Mucosa of stomach (tissue), 1 donor: ENCODE measurements around the gene NCAPD2.
"Not testable (repeated sequence)": the region's sequence is repeated elsewhere in the genome, so short reads cannot be mapped to it uniquely, and the experiment has no call there.

Experiments used
- H3K27me3 ChIP-seq: one replicate; pipeline ENCODE4 v1.7.0; 2013; ENCODE audit warnings: mild to moderate bottlenecking, low read length; ENCODE audit not compliant: control insufficient read depth, insufficient read depth
- H3K36me3 ChIP-seq: one replicate; pipeline ENCODE4 v1.7.0; 2013; ENCODE audit warnings: low read length; ENCODE audit not compliant: control insufficient read depth, insufficient read depth
- H3K4me1 ChIP-seq: one replicate; pipeline ENCODE4 v1.7.0; 2013; ENCODE audit warnings: mild to moderate bottlenecking, low read length; ENCODE audit not compliant: control insufficient read depth, insufficient read depth
- H3K4me3 ChIP-seq: one replicate; pipeline ENCODE4 v1.7.0; 2013; ENCODE audit warnings: low read length
- H3K9ac ChIP-seq: one replicate; pipeline ENCODE4 v1.7.0; 2013; ENCODE audit warnings: mild to moderate bottlenecking, low read length, moderate library complexity
- H3K9me3 ChIP-seq: one replicate; pipeline ENCODE4 v1.7.0; 2013; ENCODE audit warnings: mild to moderate bottlenecking, low read length, moderate library complexity; ENCODE audit not compliant: control insufficient read depth
- donor health status: Pancreatic carcinoma.

NCAPD2 gene

DNA sequence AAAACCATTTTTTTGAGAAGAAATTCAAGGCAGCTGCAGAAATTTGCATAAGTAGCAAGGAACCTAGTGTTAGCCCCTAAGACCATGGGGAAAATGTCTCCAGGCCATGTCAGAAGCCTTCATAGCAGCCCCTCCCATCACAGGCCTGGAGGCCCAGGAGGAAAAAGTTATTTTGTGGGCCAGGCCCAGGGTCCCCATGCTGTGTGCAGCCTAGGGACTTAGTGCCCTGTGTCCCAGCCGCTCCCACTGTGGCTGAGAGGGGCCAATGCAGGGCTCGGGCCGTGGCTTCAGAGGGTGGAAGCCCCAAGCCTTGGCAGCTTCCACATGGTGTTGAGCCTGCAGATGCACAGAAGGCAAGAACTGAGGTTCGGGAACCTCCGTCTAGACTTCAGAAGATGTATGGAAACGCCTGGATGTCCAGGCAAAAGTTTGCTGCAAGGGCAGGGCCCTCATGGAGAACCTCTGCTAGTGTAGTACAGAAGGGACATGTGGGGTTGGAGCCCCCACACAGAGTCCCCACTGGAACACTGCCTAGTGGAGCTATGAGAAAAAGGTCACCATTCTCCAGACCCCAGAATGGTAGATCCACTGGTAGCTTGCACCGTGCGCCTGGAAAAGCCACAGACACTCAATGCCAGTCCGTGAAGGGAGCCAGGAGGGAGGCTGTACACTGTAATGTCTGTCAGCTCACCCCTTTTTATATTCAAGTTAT, 26.2 kb upstream of the NCAPD2 start:
- H3K36me3 ChIP-seq, H3K9me3 ChIP-seq, H3K27me3 ChIP-seq, H3K9ac ChIP-seq, H3K4me3 ChIP-seq: not testable (repeated sequence)
- peaks cover 14% of the 10 kb centered on the region for H3K4me1 ChIP-seq

DNA sequence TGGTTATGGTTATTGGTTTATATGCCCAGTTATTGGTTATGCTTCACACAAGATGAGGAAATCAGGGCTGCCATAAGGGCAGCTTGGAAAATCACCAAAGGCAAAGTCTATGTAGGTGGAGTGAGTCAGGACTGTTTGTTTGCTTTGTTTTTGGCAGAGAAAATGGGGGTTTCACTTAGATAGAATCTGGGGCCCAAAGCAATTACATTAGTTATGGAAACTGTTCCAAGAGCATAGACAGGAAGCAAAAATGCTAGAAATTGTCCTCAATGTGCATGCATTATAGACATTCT, 25.7 kb upstream of the NCAPD2 start:
- Histone ChIP-seq H3K4me1 (peaks cover 14% of the 10 kb centered on the region), H3K36me3 (peaks cover 8% of the 10 kb centered on the region)

DNA sequence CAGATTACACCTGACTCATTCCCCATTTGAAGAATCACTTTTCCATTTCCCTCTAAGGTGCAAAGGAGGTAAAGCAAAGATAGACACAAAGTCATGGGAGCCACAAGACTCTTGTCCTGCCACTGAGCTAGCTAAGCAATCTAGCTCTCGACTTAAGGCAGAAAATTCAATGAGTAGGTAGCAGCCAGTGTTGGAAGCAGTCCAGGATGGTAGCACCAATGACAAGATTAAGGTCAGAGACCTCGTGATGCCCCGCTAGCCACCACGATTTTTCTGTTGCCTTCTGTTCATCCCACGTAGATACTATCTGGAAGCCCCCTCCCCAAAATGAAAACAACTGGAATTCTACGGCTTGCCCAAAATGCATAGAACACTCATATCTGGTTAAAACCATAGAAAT, 24.8 kb upstream of the NCAPD2 start:
- H3K36me3 ChIP-seq, result no peaks in the 10 kb centered on the region
- H3K4me3 ChIP-seq, result no peak overlapping the region
- no peaks in the 10 kb centered on the region for H3K27me3 ChIP-seq
- H3K4me1 ChIP-seq, result peaks cover 14% of the 10 kb centered on the region
- no peaks in the 10 kb centered on the region for H3K9me3 ChIP-seq
- H3K9ac ChIP-seq, result no peak overlapping the region

More for the DNA sequence above, 25.7 kb upstream of the NCAPD2 start:
- H3K9ac ChIP-seq, result no peak overlapping the region
- H3K9me3 ChIP-seq, result no peaks in the 10 kb centered on the region
- no peak overlapping the region for H3K4me3 ChIP-seq
- H3K27me3 ChIP-seq, result no peaks in the 10 kb centered on the region

DNA sequence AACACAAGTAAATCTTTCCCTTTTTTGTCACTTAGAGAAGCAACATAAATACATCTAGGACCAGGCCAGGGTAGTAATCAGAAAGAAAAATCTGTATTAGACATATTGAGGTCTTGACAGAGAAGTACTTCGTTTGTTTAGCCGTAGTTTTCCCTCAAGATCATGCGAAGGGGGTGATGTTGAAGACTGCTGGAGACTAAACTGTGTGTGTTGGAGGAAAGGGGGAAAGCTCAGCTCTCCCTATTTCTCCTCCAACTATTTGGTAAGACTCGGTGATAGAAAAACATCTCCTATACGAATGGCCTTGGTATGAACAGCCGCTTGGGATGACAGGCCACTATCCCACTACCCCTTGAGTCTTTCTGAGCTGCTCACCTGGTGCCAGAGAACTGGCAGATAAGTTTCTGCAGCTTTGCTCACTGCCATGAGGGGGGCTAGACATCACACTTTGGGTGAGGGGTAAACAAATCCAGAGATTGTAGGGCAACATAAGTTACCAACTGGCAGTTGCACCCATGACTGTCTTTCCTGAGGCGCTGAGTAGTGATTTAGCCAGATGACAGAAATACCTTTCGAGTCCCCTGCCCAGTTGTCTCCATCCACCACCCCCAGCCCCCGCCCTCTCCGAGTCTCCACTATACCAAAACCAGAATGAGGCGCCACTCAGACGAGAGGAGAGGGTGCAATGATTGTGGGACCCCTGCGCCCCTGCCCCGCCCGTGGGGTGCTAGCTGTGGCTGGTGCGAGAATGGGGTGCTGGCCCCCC, 24.1 kb upstream of the NCAPD2 start:
- H3K9ac ChIP-seq, result peak overlapping the region; percentile 63
- H3K27me3 ChIP-seq, result no peaks in the 10 kb centered on the region
- H3K4me3 ChIP-seq, result peak overlapping the region; percentile 79
- peaks cover 14% of the 10 kb centered on the region for H3K4me1 ChIP-seq
- no peaks in the 10 kb centered on the region for H3K9me3 ChIP-seq
- H3K36me3 ChIP-seq, result no peaks in the 10 kb centered on the region

DNA sequence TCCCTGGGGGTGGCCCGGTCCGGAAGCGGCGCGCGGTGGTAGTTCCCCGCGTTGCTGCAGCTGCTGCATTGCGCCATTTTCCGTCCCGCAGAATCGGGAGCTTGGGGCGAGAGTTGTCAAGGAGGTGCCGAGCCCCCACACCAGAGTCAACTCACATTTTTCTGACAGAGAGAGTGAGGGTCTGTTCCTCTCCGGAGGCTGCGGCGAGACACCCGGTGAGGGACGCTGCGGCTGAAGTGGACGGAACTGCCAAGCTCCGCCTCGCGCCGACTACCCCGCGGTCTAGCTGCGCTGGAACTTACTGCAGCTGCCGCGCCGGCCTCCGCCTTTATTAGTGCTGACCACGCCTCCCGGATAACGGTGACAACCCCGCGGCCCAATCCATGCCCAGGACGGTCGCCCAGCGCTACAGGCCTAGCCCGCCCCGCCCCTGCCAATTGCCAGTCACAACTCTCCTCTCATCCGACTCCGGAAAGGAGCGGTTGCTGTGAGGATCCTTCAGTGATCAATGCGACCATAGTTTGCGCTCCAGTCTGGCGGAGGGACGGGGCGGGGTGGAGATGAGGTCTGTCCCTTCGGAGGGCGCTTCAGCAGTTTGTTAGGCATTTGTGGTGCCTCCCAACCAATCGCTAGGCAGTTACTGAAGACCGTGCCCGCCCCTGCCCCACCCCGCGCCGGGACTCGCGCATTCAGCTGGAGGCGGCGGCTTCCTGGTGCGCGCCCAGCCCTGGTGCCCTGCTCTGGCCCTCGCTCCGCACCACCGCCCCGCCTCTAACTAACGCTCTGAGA, 23.3 kb upstream of the NCAPD2 start, which contains the start of gene VAMP1:
Gene VAMP1, minus strand, starts transcription at position 303 of the 789 bp plus-strand sequence. Its CDS starts 146 bp downstream, at position 157.
- peak within 1 kb of the TSS; percentile 63 for H3K9ac ChIP-seq
- no peaks in the 10 kb centered on the region for H3K36me3 ChIP-seq
- H3K4me3 ChIP-seq, result peak within 1 kb of the TSS; percentile 79
- peaks cover 14% of the 10 kb centered on the region for H3K4me1 ChIP-seq
- H3K27me3 ChIP-seq, result no peaks in the 10 kb centered on the region
- H3K9me3 ChIP-seq, result no peaks in the 10 kb centered on the region

DNA sequence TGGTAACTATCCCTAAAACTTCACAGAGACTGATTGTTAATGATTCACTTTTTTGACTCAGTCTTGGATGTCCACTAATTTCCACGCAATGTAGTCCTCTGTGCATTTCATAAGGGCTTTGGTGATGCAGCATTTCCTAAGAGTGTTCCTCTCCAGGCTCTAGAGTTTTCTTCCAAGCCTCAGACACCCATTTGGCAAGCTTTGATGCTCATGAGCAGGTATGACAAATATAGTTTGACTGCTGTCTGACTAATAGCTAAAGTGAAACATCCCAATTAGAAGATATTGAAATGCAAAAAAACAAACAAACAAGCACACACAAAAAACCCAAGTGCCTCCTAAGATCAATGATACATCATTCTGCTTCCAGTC, 21.9 kb upstream of the NCAPD2 start:
- Histone ChIP-seq H3K9me3 (no peaks in the 10 kb centered on the region), H3K4me1 (peaks cover 14% of the 10 kb centered on the region), H3K9ac (no peak overlapping the region), H3K27me3 (no peaks in the 10 kb centered on the region), H3K4me3 (no peak overlapping the region), H3K36me3 (no peaks in the 10 kb centered on the region)

DNA sequence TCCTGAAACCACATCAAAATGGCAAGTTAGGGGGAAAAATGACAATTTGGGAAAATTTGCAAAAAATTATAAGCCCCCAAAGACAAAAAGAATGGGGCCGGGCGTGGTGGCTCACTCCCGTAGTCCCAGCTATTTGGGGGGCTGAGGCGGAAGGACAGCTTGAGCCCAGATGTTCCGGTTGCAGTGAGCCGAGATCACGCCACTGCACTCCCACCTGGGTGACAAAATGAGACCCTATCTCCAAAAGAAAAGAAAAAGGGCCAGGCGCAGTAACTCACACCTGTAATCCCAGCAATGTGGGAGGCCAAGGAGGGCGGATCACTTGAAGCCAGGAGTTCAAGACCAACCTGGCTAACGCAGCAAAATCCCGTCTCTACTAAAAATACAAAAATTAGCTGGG, 21.4 kb upstream of the NCAPD2 start:
- Histone ChIP-seq H3K4me1 (peaks cover 14% of the 10 kb centered on the region), H3K9ac (no peak overlapping the region), H3K4me3 (no peak overlapping the region), H3K9me3 (no peaks in the 10 kb centered on the region), H3K36me3 (no peaks in the 10 kb centered on the region), H3K27me3 (no peaks in the 10 kb centered on the region)

DNA sequence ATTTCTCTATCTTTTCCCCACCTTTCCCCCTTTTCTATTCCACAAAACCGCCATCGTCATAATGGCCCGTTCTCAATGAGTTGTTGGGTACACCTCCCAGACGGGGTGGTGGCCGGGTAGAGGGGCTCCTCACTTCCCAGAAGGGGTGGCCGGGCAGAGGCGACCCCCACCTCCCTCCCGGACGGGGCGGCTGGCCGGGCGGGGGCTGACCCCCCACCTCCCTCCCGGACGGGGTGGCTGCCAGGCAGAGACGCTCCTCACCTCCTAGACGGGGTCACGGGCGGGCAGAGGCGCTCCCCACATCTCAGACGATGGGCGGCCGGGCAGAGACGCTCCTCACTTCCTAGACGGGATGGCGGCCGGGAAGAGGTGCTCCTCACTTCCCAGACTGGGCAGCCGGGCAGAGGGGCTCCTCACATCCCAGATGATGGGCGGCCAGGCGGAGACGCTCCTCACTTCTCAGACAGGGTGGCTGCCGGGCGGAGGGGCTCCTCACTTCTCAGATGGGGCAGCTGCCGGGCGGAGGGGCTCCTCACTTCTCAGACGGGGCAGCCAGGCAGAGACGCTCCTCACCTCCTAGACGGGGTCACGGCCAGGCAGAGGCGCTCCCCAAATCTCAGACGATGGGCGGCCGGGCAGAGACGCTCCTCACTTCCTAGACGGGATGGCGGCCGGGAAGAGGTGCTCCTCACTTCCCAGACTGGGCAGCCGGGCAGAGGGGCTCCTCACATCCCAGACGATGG, 18.5 kb upstream of the NCAPD2 start:
- H3K27me3 ChIP-seq, H3K9me3 ChIP-seq, H3K36me3 ChIP-seq, H3K9ac ChIP-seq, H3K4me3 ChIP-seq, H3K4me1 ChIP-seq: not testable (repeated sequence)

DNA sequence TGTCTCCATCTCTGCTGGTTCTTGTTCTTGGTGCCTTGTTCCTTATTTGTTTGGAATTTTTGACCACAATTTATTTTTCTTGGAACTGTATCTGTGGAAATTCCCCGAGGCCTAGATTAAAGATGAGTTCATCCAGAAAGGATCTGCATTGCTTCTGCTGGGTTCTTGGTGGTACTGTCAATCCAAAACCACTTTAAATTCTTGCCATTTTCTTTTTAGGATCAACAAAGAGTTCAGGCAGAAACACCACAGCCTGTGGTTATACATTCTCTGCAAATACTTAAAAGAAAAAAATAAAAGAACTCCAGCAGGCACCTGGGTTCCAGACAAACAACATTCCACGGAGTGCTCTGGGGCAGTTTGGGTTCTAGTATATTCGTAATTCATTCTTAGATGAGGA, 17.4 kb upstream of the NCAPD2 start:
- H3K4me1 ChIP-seq, result no peaks in the 10 kb centered on the region
- H3K36me3 ChIP-seq, result no peaks in the 10 kb centered on the region
- H3K27me3 ChIP-seq, result no peaks in the 10 kb centered on the region
- H3K9ac ChIP-seq, result no peak overlapping the region
- H3K9me3 ChIP-seq, result no peaks in the 10 kb centered on the region
- H3K4me3 ChIP-seq, result no peak overlapping the region

DNA sequence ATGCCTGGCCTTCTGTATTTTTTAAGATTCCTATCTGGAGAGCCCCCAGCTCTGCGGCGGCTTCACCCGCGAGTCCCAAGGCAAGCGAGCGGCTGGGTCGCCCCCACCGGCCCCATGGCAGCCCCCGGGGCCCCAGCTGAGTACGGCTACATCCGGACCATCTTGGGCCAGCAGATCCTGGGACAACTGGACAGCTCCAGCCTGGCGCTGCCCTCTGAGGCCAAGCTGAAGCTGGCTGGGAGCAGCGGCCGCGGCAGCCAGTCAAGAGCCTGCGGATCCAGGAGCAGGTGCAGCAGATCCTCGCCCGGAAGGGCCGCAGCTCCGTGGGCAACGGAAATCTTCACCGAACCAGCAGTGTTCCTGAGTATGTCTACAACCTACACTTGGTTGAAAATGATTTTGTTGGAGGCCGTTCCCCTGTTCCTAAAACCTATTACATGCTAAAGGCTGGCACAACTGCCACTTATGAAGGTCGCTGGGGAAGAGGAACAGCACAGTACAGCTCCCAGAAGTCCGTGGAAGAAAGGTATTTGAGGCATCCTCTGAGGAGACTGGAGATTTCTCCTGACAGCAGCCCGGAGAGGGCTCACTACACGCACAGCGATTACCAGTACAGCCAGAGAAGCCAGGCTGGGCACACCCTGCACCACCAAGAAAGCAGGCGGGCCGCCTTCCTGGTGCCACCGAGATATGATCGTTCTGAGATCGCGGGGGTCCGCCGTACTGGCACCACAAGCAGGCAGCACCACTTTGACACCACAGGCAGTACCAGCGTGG, 16.1 kb upstream of the NCAPD2 start:
- H3K36me3 ChIP-seq, H3K9me3 ChIP-seq, H3K4me3 ChIP-seq, H3K4me1 ChIP-seq, H3K27me3 ChIP-seq, H3K9ac ChIP-seq: not testable (repeated sequence)

DNA sequence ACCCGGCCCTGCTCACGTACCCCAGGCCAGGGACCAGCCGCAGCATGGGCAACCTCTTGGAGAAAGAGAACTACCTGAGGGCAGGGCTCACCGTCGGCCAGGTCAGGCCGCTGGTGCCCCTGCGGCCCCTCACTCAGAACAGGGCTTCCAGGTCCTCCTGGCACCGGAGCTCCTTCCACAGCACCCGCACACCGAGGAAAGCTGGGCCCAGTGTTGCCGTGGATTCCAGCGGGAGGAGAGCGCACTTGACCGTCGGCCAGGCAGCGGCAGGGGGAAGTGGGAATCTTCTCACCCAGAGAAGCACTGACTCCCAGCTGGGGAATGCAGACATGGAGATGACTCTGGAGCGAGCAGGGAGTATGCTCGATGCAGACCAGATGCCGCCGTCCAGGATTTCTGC, 15.5 kb upstream of the NCAPD2 start:
- no peaks in the 10 kb centered on the region for H3K4me1 ChIP-seq
- no peaks in the 10 kb centered on the region for H3K9me3 ChIP-seq
- no peaks in the 10 kb centered on the region for H3K27me3 ChIP-seq
- no peak overlapping the region for H3K9ac ChIP-seq
- no peaks in the 10 kb centered on the region for H3K36me3 ChIP-seq
- no peak overlapping the region for H3K4me3 ChIP-seq
